ENCODE data around the gene HHLA2.

DNA sequence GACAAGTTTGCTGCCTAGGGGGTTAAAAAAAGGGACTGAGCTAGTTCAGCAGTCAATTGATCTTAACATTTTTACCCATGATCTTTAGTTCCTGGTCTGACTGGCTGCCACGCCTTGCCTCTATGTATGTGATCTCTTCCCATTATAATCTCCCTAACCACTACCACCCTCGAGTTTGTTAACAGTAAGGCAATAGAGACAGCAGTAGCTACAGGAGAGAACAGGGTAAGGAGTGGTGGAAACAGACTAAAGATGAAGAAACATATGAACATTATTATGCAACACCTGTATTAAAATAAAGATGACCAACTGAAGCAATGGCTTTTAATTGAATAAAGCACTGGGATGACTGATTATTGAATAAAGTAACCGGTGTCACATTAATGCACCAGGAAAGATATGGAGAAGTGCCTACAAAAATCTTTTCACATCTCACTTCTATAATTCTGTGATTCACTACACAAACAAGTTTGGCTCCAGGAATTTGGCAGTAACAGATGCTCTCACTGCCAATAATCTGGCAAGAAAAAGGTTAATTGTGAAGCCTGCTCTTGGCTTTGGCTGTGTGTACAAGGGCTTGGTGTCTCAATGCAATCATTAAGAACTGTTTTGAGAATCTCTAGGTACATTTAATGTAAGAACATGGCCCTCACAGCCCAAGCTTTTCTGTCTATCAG lies 95.7 kb downstream of the HHLA2 start:
- no peak for TF ChIP-seq POLR2A (IDR thresholded peaks at IDR 0.05)
- TF ChIP-seq, protein P1, sequence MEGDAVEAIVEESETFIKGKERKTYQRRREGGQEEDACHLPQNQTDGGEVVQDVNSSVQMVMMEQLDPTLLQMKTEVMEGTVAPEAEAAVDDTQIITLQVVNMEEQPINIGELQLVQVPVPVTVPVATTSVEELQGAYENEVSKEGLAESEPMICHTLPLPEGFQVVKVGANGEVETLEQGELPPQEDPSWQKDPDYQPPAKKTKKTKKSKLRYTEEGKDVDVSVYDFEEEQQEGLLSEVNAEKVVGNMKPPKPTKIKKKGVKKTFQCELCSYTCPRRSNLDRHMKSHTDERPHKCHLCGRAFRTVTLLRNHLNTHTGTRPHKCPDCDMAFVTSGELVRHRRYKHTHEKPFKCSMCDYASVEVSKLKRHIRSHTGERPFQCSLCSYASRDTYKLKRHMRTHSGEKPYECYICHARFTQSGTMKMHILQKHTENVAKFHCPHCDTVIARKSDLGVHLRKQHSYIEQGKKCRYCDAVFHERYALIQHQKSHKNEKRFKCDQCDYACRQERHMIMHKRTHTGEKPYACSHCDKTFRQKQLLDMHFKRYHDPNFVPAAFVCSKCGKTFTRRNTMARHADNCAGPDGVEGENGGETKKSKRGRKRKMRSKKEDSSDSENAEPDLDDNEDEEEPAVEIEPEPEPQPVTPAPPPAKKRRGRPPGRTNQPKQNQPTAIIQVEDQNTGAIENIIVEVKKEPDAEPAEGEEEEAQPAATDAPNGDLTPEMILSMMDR (IDR thresholded peaks at IDR 0.05), result no peak
- TF ChIP-seq EP300 (IDR thresholded peaks at IDR 0.05), result no peak
